Measurements from ENCODE around the gene ZNF777. TPM values are rescaled to one million over a fixed set of nuclear protein-coding genes. Genes with fewer than 3 reads are reported as not detected.

ZNF777 gene
- total RNA-seq, 2 experiments from 2014 or later, result 11.7 to 12.5 TPM

DNA sequence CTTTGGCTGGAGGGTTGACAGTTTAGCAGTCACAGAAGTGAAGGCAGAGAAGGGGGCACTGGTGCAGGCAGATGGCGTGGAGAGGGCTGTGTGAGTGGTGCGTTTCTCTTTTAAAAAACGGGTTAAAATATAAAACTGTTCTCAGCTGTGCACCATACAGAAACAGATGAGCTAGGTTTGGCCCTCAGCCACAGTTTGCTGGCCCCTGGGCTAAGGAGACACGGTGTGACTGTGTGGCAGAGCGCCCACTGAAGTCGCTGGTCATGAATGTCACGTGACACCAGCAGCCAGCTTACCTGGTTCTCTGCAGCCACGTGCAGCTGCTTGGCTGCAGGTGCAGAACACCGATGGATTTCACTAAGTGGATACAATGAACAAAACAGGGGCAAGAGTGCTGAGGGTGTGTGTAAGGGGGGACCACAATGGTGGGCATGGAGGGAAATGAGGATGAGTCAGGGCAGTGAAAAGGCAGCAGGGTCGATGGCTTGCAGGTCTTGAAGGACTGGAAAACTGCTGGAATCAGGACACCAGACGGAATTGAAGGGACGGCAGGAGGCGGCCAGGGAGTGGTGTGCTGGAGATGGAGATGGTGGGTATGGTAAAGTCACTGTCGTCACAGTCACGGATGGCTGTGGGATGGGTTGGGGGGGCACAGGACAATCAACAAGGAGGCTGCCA, 29.4 kb upstream of the ZNF777 start:
- ChIA-PET CTCF (no interaction called here), POLR2A (no interaction called here)
- DNase-seq (no peak), ATAC-seq (no peak)
- TF ChIP-seq, protein P1, sequence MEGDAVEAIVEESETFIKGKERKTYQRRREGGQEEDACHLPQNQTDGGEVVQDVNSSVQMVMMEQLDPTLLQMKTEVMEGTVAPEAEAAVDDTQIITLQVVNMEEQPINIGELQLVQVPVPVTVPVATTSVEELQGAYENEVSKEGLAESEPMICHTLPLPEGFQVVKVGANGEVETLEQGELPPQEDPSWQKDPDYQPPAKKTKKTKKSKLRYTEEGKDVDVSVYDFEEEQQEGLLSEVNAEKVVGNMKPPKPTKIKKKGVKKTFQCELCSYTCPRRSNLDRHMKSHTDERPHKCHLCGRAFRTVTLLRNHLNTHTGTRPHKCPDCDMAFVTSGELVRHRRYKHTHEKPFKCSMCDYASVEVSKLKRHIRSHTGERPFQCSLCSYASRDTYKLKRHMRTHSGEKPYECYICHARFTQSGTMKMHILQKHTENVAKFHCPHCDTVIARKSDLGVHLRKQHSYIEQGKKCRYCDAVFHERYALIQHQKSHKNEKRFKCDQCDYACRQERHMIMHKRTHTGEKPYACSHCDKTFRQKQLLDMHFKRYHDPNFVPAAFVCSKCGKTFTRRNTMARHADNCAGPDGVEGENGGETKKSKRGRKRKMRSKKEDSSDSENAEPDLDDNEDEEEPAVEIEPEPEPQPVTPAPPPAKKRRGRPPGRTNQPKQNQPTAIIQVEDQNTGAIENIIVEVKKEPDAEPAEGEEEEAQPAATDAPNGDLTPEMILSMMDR (IDR thresholded peaks at IDR 0.05), result no peak
- H3K27me3 Mint-ChIP-seq, result no peaks in the 10 kb centered on the region
- peaks cover 6% of the 10 kb centered on the region for H3K4me1 Mint-ChIP-seq (ENCODE audit: low read depth)
- H3K9me3 Mint-ChIP-seq, result no peaks in the 10 kb centered on the region
- intact Hi-C loops (cut with micrococcal nuclease), result no loop called here
- no peak overlapping the region for H3K4me3 Mint-ChIP-seq
- H3K36me3 Mint-ChIP-seq (ENCODE audit: low read depth), result peaks cover 44% of the 10 kb centered on the region
- H3K27ac Mint-ChIP-seq, result no peak overlapping the region

GRCh38 chr7:149489391-149490024, 28.6 kb upstream of the ZNF777 start:
- ChIA-PET CTCF (no interaction called here), POLR2A (no interaction called here)
- DNase-seq, result no peak
- no peaks in the 10 kb centered on the region for H3K9me3 Mint-ChIP-seq
- peak; percentile 55 for ATAC-seq
- H3K4me1 Mint-ChIP-seq (ENCODE audit: low read depth), result no peaks in the 10 kb centered on the region
- TF ChIP-seq, protein P1 (IDR thresholded peaks at IDR 0.05), result no peak
- H3K4me3 Mint-ChIP-seq, result no peak overlapping the region
- H3K27me3 Mint-ChIP-seq, result no peaks in the 10 kb centered on the region
- no peak overlapping the region for H3K27ac Mint-ChIP-seq
- intact Hi-C loops (cut with micrococcal nuclease), result no loop called here
- H3K36me3 Mint-ChIP-seq (ENCODE audit: low read depth), result peaks cover 46% of the 10 kb centered on the region

DNA sequence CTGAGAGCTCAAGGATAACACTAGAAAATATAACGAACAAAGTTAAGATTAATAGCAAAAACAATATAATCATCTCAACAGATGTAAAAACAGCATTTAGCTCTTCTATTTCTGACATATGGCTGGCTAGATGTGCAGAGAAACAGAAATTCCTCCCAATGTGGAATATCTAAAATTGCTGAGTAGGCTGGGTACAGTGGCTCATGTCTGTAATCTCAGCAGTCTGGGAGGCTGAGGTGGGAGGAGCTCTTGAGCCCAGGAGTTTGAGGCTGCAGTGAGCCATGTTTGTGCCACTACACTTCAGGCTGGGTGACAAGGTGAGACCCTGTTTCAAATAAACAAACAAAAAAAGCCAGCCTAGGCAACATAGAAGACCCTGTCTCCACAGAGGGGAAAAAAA, 18.7 kb upstream of the ZNF777 start:
- ChIA-PET CTCF (interaction anchor here (1.1 kb wide), 1 partner anchor 12 kb away, joined by 3 read pairs; no protein-coding TSS in a partner anchor), POLR2A (interaction anchor here (1.1 kb wide), 1 partner anchor 10 kb away, joined by 3 read pairs; no protein-coding TSS in a partner anchor)
- Mint-ChIP-seq H3K4me1 (ENCODE audit: low read depth) (no peaks in the 10 kb centered on the region), H3K9me3 (peaks cover 8% of the 10 kb centered on the region), H3K36me3 (ENCODE audit: low read depth) (peaks cover 32% of the 10 kb centered on the region), H3K27ac (no peak overlapping the region), H3K4me3 (no peak overlapping the region), H3K27me3 (no peaks in the 10 kb centered on the region)
- intact Hi-C loops (cut with micrococcal nuclease), result no loop called here
- DNase-seq, result no peak
- ATAC-seq, result no peak
- TF ChIP-seq, protein P1 (IDR thresholded peaks at IDR 0.05), result no peak

- ChIA-PET CTCF (no interaction called here), POLR2A (no interaction called here)
- intact Hi-C loops (cut with micrococcal nuclease), result no loop called here
- Mint-ChIP-seq H3K27me3 (no peaks in the 10 kb centered on the region), H3K9me3 (peaks cover 8% of the 10 kb centered on the region), H3K36me3 (ENCODE audit: low read depth) (peaks cover 39% of the 10 kb centered on the region), H3K4me1 (ENCODE audit: low read depth) (no peaks in the 10 kb centered on the region), H3K4me3 (no peak overlapping the region), H3K27ac (no peak overlapping the region)
- ATAC-seq (no peak), DNase-seq (no peak)
- TF ChIP-seq, protein P1 (IDR thresholded peaks at IDR 0.05), result no peak
Measured at GRCh38 chr7:149478754-149479153, 17.9 kb upstream of the ZNF777 start.

Data from activated CD8-positive, alpha-beta T cell treated with anti-CD3 and anti-CD28 coated beads for 36 hours (primary cell).